Measurements from ENCODE around the gene GRIK4.
A peak's percentile ranks its signal among the peaks of the same experiment; 100 is the strongest.

Gene GRIK4

DNA sequence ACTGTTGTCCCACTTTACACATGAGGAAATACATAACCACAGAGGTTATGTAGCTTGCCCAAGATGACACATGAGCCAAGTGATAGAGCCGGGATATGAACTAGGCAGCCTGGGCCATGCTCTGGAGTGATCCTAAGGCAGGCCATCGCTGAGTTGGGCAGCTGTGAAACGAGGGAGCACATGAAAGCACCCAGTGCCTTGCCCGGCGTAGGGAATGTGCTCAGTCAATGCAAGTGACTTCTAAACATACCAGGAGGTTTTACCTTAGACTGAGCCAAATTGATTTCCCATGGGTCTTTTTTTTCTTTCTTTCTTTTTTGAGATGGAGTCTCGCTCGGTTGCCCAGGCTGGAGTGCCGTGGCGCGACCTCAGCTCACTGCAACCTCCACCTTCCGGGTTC is 10.5 kb downstream of the GRIK4 start:
- DNase-seq (ENCODE audit: extremely low read depth, low read depth): no peak
- TF ChIP-seq, protein P1, sequence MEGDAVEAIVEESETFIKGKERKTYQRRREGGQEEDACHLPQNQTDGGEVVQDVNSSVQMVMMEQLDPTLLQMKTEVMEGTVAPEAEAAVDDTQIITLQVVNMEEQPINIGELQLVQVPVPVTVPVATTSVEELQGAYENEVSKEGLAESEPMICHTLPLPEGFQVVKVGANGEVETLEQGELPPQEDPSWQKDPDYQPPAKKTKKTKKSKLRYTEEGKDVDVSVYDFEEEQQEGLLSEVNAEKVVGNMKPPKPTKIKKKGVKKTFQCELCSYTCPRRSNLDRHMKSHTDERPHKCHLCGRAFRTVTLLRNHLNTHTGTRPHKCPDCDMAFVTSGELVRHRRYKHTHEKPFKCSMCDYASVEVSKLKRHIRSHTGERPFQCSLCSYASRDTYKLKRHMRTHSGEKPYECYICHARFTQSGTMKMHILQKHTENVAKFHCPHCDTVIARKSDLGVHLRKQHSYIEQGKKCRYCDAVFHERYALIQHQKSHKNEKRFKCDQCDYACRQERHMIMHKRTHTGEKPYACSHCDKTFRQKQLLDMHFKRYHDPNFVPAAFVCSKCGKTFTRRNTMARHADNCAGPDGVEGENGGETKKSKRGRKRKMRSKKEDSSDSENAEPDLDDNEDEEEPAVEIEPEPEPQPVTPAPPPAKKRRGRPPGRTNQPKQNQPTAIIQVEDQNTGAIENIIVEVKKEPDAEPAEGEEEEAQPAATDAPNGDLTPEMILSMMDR (IDR thresholded peaks at IDR 0.05; ENCODE audit: low read depth, low read length): no peak

DNA sequence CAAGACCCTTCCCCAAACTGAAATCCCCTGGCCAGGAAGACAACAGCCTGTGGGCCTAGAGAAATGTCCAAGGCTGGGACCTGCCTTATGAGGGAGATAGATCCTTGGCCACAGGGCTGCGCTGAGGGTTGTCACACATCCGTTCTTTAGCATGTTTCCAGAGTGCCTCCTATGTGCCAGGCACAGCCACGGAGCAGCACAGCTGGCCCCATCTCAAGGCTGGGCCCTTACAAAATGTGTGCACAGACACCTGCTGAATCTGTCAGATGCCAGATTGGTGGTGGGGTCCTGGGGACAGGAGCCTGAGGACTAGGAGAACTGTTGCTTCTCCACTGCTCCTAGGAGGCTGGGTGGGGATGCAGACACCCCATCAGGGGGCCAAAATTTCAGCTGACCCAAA is 11.2 kb downstream of the GRIK4 start:
- DNase-seq (ENCODE audit: extremely low read depth, low read depth): no peak

GRCh38 chr11:120523196-120523595 is 11.6 kb downstream of the GRIK4 start:
- no peak for DNase-seq (ENCODE audit: extremely low read depth, low read depth)
- TF ChIP-seq, protein P1 (IDR thresholded peaks at IDR 0.05; ENCODE audit: low read depth, low read length): no peak

More for the DNA sequence above, 11.2 kb downstream of the GRIK4 start:
- TF ChIP-seq, protein P1 (IDR thresholded peaks at IDR 0.05; ENCODE audit: low read depth, low read length): no peak

DNA sequence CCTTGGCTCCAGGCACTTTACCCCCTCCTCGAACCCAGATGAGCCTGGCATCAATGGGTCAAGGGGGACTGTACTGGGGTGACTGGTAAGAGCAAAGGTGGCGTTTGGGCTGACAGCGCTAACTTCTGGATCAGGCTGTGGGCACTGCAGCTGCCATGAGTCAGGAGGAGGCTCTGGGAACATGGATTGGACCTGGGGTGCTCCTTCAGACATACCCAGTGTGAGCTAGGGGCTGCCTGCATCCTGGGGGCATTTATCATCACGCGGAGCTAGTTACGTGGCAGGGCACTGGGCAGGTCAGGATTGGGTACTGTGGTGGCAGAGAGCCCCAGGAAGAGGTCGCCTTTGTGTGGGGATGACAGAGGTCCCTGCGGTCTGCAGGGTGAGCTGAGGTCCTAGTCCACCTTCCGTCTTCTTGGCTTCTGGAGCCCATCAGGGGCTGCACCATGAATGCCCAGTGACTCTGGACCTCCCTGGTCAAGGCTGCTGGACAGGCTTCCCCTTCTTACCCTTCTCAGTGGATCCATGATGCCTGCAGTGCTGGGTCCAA is 13.1 kb downstream of the GRIK4 start:
- no peak for DNase-seq (ENCODE audit: extremely low read depth, low read depth)
- TF ChIP-seq, protein P1 (IDR thresholded peaks at IDR 0.05; ENCODE audit: low read depth, low read length): no peak

DNA sequence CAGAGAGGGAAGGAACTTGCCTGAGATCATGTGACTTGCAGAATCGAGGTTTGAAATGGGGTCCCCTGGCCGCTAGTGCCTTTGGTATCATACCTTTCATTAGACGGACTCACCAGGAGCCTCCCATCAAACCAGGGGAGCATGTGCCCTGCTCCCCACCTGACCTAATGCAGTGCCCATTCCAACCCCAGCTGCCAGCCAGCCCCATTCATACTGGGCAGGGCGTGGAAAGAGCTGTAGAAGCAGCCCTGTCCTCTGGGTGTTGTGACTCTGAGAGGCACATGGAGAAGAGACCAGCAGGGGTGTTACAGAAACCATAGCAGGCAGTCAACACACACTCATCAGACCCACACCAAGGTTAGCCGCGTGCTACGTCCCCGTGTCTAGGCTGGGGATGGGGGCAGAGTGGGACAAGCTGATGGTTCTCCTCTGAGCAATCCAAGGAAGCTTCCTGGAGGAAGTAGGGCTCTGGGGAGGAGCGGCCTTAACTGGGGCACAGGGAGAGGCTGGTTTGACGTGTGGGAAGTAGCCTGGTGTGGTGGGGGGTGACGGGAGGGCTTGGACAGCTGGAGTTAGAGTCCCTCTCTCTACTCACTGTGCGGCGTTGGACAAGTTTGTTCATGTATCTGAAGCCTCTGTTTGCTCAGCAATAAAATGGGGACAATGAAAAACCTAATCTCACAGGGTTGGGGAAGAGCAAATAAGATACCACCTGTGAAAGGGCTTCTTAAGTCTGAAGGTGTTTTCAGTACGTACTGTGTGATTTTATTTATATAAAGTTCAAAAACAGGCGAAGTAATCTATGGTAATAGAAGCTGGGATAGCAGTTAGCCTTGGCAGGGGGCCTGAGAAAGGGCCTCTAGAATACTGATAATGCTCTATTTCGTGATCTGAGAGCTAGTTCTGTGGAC is 14.0 kb downstream of the GRIK4 start:
- DNase-seq (ENCODE audit: extremely low read depth, low read depth): no peak

DNA sequence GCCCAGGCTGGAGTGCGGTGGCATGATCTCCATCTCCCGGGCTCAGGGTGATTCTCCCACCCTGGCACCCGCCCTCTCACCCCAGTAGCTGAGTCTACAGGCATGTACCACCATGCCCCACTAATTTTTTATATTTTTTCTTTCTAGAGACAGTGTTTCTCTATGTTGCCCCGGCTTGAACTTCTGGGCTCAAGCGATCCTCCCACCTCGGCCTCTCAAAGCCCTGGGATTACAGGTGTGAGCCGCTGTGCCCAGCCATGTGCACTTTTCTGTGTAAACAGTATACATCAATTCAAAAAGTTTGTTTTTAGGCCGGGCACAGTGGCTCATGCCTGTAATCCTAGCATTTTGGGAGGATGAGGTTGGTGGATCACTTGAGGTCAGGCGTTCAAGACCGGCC is 14.7 kb downstream of the GRIK4 start:
- TF ChIP-seq, protein P1 (IDR thresholded peaks at IDR 0.05; ENCODE audit: low read depth, low read length): no peak
- DNase-seq (ENCODE audit: extremely low read depth, low read depth): no peak

More for the DNA sequence above, 14.0 kb downstream of the GRIK4 start:
- TF ChIP-seq, protein P1 (IDR thresholded peaks at IDR 0.05; ENCODE audit: low read depth, low read length): no peak

GRCh38 chr11:120527111-120527761 is 15.7 kb downstream of the GRIK4 start:
- DNase-seq (ENCODE audit: extremely low read depth, low read depth): no peak
- TF ChIP-seq, protein P1 (IDR thresholded peaks at IDR 0.05; ENCODE audit: low read depth, low read length): peak; percentile 5
